Right lobe of liver (tissue), 6 donors: ENCODE measurements around the gene PBLD. TPM values are rescaled to one million over a fixed set of nuclear protein-coding genes. Genes with fewer than 3 reads are reported as not detected.
A peak's percentile ranks its signal among the peaks of the same experiment; 100 is the strongest.

ENCODE experiments used
- ATAC-seq, 4 donors: fragments of 200-7000 bp; cut with Tn5 transposase; one replicate each; pipeline ENCODE4 v1.9.1; 2020; ENCODE audit warnings: mild to moderate bottlenecking in 4 of 4, moderate library complexity in 4 of 4
- DNase-seq, 3 donors: peaks; one replicate each; pipeline ENCODE4 v3.0.0-alpha.2; 2020
- H3K27ac ChIP-seq, 3 donors: fragments of 200-600 bp; one replicate each; pipeline ENCODE4 v1.8.0; 2022
- H3K27me3 ChIP-seq, 2 donors: fragments of 200-600 bp; one replicate each; pipeline ENCODE4 v1.8.0; 2022
- H3K36me3 ChIP-seq, 4 donors: fragments of 200-600 bp; sonication (generic) in 1 of 4; one replicate each; pipeline versions ENCODE4 v1.5.1 to v1.8.0; 2017 to 2022; ENCODE audit warnings: control low read depth in 1 of 4
- H3K4me1 ChIP-seq, 4 donors: fragments of 200-600 bp; sonication (generic) in 1 of 4; one replicate each; pipeline versions ENCODE4 v1.5.1 to v1.8.0; 2017 to 2022; ENCODE audit warnings: control low read depth in 1 of 4
- H3K4me3 ChIP-seq, 3 donors: fragments of 200-600 bp; one replicate each; pipeline ENCODE4 v1.8.0; 2022
- H3K9me3 ChIP-seq, 4 donors: fragments of 200-600 bp; sonication (generic) in 1 of 4; one replicate each; pipeline versions ENCODE4 v1.5.1 to v1.8.0; 2017 to 2022; ENCODE audit warnings: control low read depth in 1 of 4
- CTCF ChIP-seq, 4 donors: fragments of 200-600 bp in 3 of 4; fragments of 450-650 bp in 1 of 4; IDR thresholded peaks; one replicate each; pipeline versions ENCODE4 v1.5.1 to v1.8.0; 2016 to 2022; ENCODE audit warnings: antibody characterized with exemption in 4 of 4, mild to moderate bottlenecking in 2 of 4
- POLR2A ChIP-seq: fragments of 450-650 bp; IDR thresholded peaks from one replicate; pipeline ENCODE4 v1.6.1; 2017; ENCODE audit warnings: antibody characterized with exemption, mild to moderate bottlenecking
- WGBS: methylation state at CpG from one replicate; pipeline ENCODE4 v1.1.6; 2018; ENCODE audit warnings: low coverage, low lambda C conversion rate; ENCODE audit not compliant: insufficient coverage; ENCODE audit errors: missing lambda C conversion rate; 5-methylcytosine and 5-hydroxymethylcytosine counted together
- intact Hi-C, 2 donors: fragments of 100-400 bp; cut with DNase I; formaldehyde crosslinking; loops; one replicate each; pipeline versions ENCODE4 v1.11.2 to v1.14.1; 2022
- total RNA-seq, 6 experiments: library from RNA; depleted of rRNA in 2 of 6; stranded (reverse); fragments of >200 nt in 2 of 6; fragmentation: NEBNext Ultra II Directional in 3 of 6; extraction: Animal tissue kit (Norgen Biotek cat#: 25700) in 3 of 6; gene quantifications; one replicate each; pipeline versions ENCODE4 v1.1.0 to v1.2.4, GENCODE V29; 2016 to 2023
- donor health status: DM: no; HTN: yes; CAD: no.
- donor health status: DM: no; HTN: no; CAD: no.
- donor health status: DM: no; HTN: no; CAD: no.
- donor health status: DM: no; HTN: yes; CAD: no.
- donor health status: DM: no; HTN: yes; CAD: no.

PBLD gene
- total RNA-seq, 6 experiments from 2014 or later, result 45.5 to 162 (median 129) TPM

GRCh38 chr10:68310531-68310930 lies 22.2 kb downstream of the PBLD start:
- DNase-seq, result no peak
- Histone ChIP-seq H3K27ac (no peak overlapping the region), H3K4me3 (no peak overlapping the region), H3K9me3 (no peaks in the 10 kb centered on the region), H3K36me3 (no peaks in the 10 kb centered on the region), H3K4me1 (peaks cover 0 to 6% (median 1%) of the 10 kb centered on the region in 4 donors), H3K27me3 (no peaks in the 10 kb centered on the region)
- no peak for ATAC-seq
- intact Hi-C loops, result no loop called here
- TF ChIP-seq CTCF (IDR thresholded peaks at IDR 0.05) (no peak), POLR2A (no peak)

- Histone ChIP-seq H3K27ac (peak overlapping the region; percentile 35 to 93 (median 78)), H3K27me3 (no peaks in the 10 kb centered on the region), H3K36me3 (no peaks in the 10 kb centered on the region), H3K4me1 (peaks cover 0 to 30% (median 9%) of the 10 kb centered on the region in 4 donors), H3K4me3 (peak overlapping the region; percentile 42 to 63 (median 62)), H3K9me3 (no peaks in the 10 kb centered on the region)
- ATAC-seq (peak in 2 of 4 donors; percentile 29 to 53), DNase-seq (no peak)
- intact Hi-C loops, result no loop called here
- TF ChIP-seq POLR2A, result no peak
- TF ChIP-seq CTCF (IDR thresholded peaks at IDR 0.05), result no peak
- WGBS, result 21% methylated on average over 1 of the region's 1 CpG
These were observed 26.9 kb downstream of the PBLD start for GRCh38 chr10:68305854-68306253.

GRCh38 chr10:68303849-68304412 lies 28.8 kb downstream of the PBLD start:
- DNase-seq (peak in 2 of 3 donors; percentile 48 to 87), ATAC-seq (peak; percentile 73 to 84 (median 74))
- no peaks in the 10 kb centered on the region for H3K27me3 ChIP-seq
- H3K4me1 ChIP-seq, result peaks cover 0 to 42% (median 9%) of the 10 kb centered on the region in 4 donors
- peak overlapping the region in 2 of 3 donors; percentile 45 to 93 for H3K27ac ChIP-seq
- peak overlapping the region in 2 of 3 donors; percentile 62 to 63 for H3K4me3 ChIP-seq
- 18% methylated on average over 7 of the region's 7 CpGs for WGBS
- H3K36me3 ChIP-seq, result no peaks in the 10 kb centered on the region
- intact Hi-C loops, result no loop called here
- TF ChIP-seq CTCF (IDR thresholded peaks at IDR 0.05) (no peak), POLR2A (no peak)
- H3K9me3 ChIP-seq, result no peaks in the 10 kb centered on the region

GRCh38 chr10:68302871-68303270 lies 29.9 kb downstream of the PBLD start:
- DNase-seq (no peak), ATAC-seq (no peak)
- Histone ChIP-seq H3K36me3 (no peaks in the 10 kb centered on the region), H3K4me3 (no peak overlapping the region), H3K4me1 (peaks cover 0 to 44% (median 9%) of the 10 kb centered on the region in 4 donors), H3K9me3 (no peaks in the 10 kb centered on the region), H3K27ac (peak overlapping the region in 1 of 3 donors; percentile 93), H3K27me3 (no peaks in the 10 kb centered on the region)
- no peak for TF ChIP-seq POLR2A
- no peak for TF ChIP-seq CTCF (IDR thresholded peaks at IDR 0.05)
- intact Hi-C loops, result no loop called here
- WGBS, result 32% methylated on average over 5 of the region's 5 CpGs

DNA sequence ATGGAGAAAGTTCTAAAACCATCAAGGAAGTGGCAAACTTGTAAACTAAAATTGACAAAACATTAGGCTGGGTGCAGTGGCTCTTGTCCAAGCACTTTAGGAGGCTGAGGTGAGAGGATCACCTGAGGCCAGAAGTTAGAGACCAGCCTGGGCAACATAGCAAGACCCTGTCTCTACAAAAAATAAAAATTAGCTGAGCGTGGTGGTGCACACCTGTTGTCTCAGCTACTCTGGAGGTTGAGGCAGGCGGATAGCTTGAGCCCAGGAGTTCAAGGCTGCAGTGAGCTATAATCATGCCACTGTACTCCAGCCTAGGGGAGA lies 30.3 kb downstream of the PBLD start:
- 51% methylated on average over 2 of the region's 2 CpGs for WGBS
- H3K27ac ChIP-seq, result peak overlapping the region in 2 of 3 donors; percentile 65 to 93
- intact Hi-C loops, result no loop called here

More for the DNA sequence above, 30.3 kb downstream of the PBLD start:
- Histone ChIP-seq H3K9me3 (no peaks in the 10 kb centered on the region), H3K36me3 (no peaks in the 10 kb centered on the region), H3K4me1 (peaks cover 0 to 47% (median 9%) of the 10 kb centered on the region in 4 donors), H3K4me3 (no peak overlapping the region), H3K27me3 (no peaks in the 10 kb centered on the region)
- DNase-seq (no peak), ATAC-seq (no peak)
- no peak for TF ChIP-seq POLR2A
- no peak for TF ChIP-seq CTCF (IDR thresholded peaks at IDR 0.05)
